ENCODE measurements around the gene CAMKK2. TPM values are rescaled to one million over a fixed set of nuclear protein-coding genes. Genes with fewer than 3 reads are reported as not detected.

Gene CAMKK2
- total and polyA plus RNA-seq, 2 experiments from 2014 or later, result 20.1 to 29.8 TPM

- DNase-seq, result no peak
- Histone ChIP-seq H3K79me2 (ENCODE audit: insufficient read depth) (peaks cover 73% of the 10 kb centered on the region), H3K9ac (no peak overlapping the region), H3K4me2 (ENCODE audit: unreplicated experiment) (no peak overlapping the region), H3K4me1 (ENCODE audit: insufficient read depth) (peaks cover 4% of the 10 kb centered on the region; the same call in 1 of the 2 replicates), H3K27ac (no peak overlapping the region), H3K9me3 (ENCODE audit: low read depth) (no peaks in the 10 kb centered on the region), H3K36me3 (ENCODE audit: low read depth) (no peaks in the 10 kb centered on the region), H3K9me2 (ENCODE audit: insufficient read depth) (no peaks in the 10 kb centered on the region), H3K4me3 (no peak overlapping the region), H4K20me1 (ENCODE audit: insufficient read depth) (no peaks in the 10 kb centered on the region), H2AFZ (no peak overlapping the region), H3F3A (ENCODE audit: insufficient read depth) (no peaks in the 10 kb centered on the region), H3K27me3 (replicated peaks; ENCODE audit: insufficient read depth) (no peaks in the 10 kb centered on the region)
- WGBS, 2 experiments (ENCODE audit: low coverage in 1 of 2, low lambda C conversion rate in 2 of 2, missing lambda C conversion rate in 2 of 2), result 84 to 85% methylated on average over 4 of the region's 4 CpGs
- TF ChIP-seq EZH2phosphoT487 (IDR thresholded peaks at IDR 0.05; ENCODE audit: insufficient read depth, low read depth) (no peak), EZH2 (IDR thresholded peaks at IDR 0.05; ENCODE audit: insufficient read depth, poor library complexity, severe bottlenecking) (no peak)
- in situ Hi-C loops (cut with MboI), result no loop called here
Measured at GRCh38 chr12:121293603-121294002, 2.9 kb downstream of the CAMKK2 start.

DNA sequence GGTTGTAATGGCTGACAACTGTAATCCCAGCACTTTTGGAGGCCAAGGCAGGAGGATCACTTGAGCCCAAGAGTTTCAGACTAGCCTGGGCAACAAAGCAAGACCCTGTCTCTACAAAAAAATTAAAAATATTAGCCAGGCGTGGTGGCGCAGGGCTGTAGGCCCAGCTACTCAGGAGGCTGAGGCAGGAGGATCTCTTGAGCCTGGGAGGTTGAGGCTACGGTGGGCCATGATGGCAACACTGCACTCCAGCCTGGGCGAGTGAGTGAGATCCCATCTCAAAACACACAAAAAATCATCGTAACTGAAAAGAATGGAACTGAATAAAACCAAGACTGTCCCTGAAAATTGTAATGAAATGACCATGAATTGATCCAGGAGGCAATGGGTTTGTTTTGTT is 6.1 kb downstream of the CAMKK2 start:
- Histone ChIP-seq H2AFZ (no peak overlapping the region), H3F3A (ENCODE audit: insufficient read depth) (no peaks in the 10 kb centered on the region), H3K9ac (no peak overlapping the region), H3K4me1 (ENCODE audit: insufficient read depth) (no peaks in the 10 kb centered on the region), H3K9me2 (ENCODE audit: insufficient read depth) (no peaks in the 10 kb centered on the region), H3K27me3 (replicated peaks; ENCODE audit: insufficient read depth) (no peaks in the 10 kb centered on the region), H3K27ac (no peak overlapping the region), H3K79me2 (ENCODE audit: insufficient read depth) (peaks cover 90% of the 10 kb centered on the region), H3K9me3 (ENCODE audit: low read depth) (no peaks in the 10 kb centered on the region), H4K20me1 (ENCODE audit: insufficient read depth) (0 out of 2 replicates have a peak, but pooled peaks cover 10% of the 10 kb centered on the region), H3K36me3 (ENCODE audit: low read depth) (no peaks in the 10 kb centered on the region), H3K4me2 (ENCODE audit: unreplicated experiment) (no peak overlapping the region), H3K4me3 (no peak overlapping the region)
- WGBS, 2 experiments (ENCODE audit: low coverage in 1 of 2, low lambda C conversion rate in 2 of 2, missing lambda C conversion rate in 2 of 2), result 94 to 96% methylated on average over 5 of the region's 5 CpGs
- DNase-seq, result no peak
- TF ChIP-seq EZH2phosphoT487 (IDR thresholded peaks at IDR 0.05; ENCODE audit: insufficient read depth, low read depth) (no peak), EZH2 (IDR thresholded peaks at IDR 0.05; ENCODE audit: insufficient read depth, poor library complexity, severe bottlenecking) (no peak)
- in situ Hi-C loops (cut with MboI), result no loop called here

- 0 out of 2 replicates have a peak, but pooled peaks cover 10% of the 10 kb centered on the region for H4K20me1 ChIP-seq (ENCODE audit: insufficient read depth)
- no peak for DNase-seq
- H3K4me2 ChIP-seq (ENCODE audit: unreplicated experiment), result no peak overlapping the region
- H3K4me1 ChIP-seq (ENCODE audit: insufficient read depth), result no peaks in the 10 kb centered on the region
- WGBS, 2 experiments (ENCODE audit: low coverage in 1 of 2, low lambda C conversion rate in 2 of 2, missing lambda C conversion rate in 2 of 2), result 74 to 79% methylated on average over 7 of the region's 7 CpGs
- no peak overlapping the region for H3K27ac ChIP-seq
- H2AFZ ChIP-seq, result no peak overlapping the region
- no peaks in the 10 kb centered on the region for H3F3A ChIP-seq (ENCODE audit: insufficient read depth)
- H3K9ac ChIP-seq, result no peak overlapping the region
- in situ Hi-C loops (cut with MboI), result no loop called here
- peaks cover 90% of the 10 kb centered on the region for H3K79me2 ChIP-seq (ENCODE audit: insufficient read depth)
- no peak for TF ChIP-seq EZH2 (IDR thresholded peaks at IDR 0.05; ENCODE audit: insufficient read depth, poor library complexity, severe bottlenecking)
- TF ChIP-seq EZH2phosphoT487 (IDR thresholded peaks at IDR 0.05; ENCODE audit: insufficient read depth, low read depth), result no peak
- H3K27me3 ChIP-seq (replicated peaks; ENCODE audit: insufficient read depth), result no peaks in the 10 kb centered on the region
- no peak overlapping the region for H3K4me3 ChIP-seq
- H3K9me3 ChIP-seq (ENCODE audit: low read depth), result no peaks in the 10 kb centered on the region
- no peaks in the 10 kb centered on the region for H3K36me3 ChIP-seq (ENCODE audit: low read depth)
- H3K9me2 ChIP-seq (ENCODE audit: insufficient read depth), result no peaks in the 10 kb centered on the region
Measured at GRCh38 chr12:121289962-121290361, 6.5 kb downstream of the CAMKK2 start.

- in situ Hi-C loops (cut with MboI), result no loop called here
Measured at GRCh38 chr12:121288986-121289385, 7.5 kb downstream of the CAMKK2 start.

More at GRCh38 chr12:121288986-121289385, 7.5 kb downstream of the CAMKK2 start:
- Histone ChIP-seq H3K27ac (no peak overlapping the region), H2AFZ (no peak overlapping the region), H3F3A (ENCODE audit: insufficient read depth) (no peaks in the 10 kb centered on the region), H3K9ac (no peak overlapping the region), H3K4me2 (ENCODE audit: unreplicated experiment) (no peak overlapping the region), H3K27me3 (replicated peaks; ENCODE audit: insufficient read depth) (no peaks in the 10 kb centered on the region), H3K4me3 (no peak overlapping the region), H3K9me3 (ENCODE audit: low read depth) (no peaks in the 10 kb centered on the region), H4K20me1 (ENCODE audit: insufficient read depth) (0 out of 2 replicates have a peak, but pooled peaks cover 10% of the 10 kb centered on the region), H3K4me1 (ENCODE audit: insufficient read depth) (no peaks in the 10 kb centered on the region), H3K9me2 (ENCODE audit: insufficient read depth) (no peaks in the 10 kb centered on the region), H3K79me2 (ENCODE audit: insufficient read depth) (peaks cover 86% of the 10 kb centered on the region), H3K36me3 (ENCODE audit: low read depth) (no peaks in the 10 kb centered on the region)
- WGBS, 2 experiments (ENCODE audit: low coverage in 1 of 2, low lambda C conversion rate in 2 of 2, missing lambda C conversion rate in 2 of 2), result 43 to 46% methylated on average over 9 of the region's 9 CpGs
- TF ChIP-seq EZH2 (IDR thresholded peaks at IDR 0.05; ENCODE audit: insufficient read depth, poor library complexity, severe bottlenecking) (no peak), EZH2phosphoT487 (IDR thresholded peaks at IDR 0.05; ENCODE audit: insufficient read depth, low read depth) (no peak)
- no peak for DNase-seq
